Kidney capillary endothelial cell (primary cell): ENCODE measurements around the gene MYO16.

ENCODE experiments used
- DNase-seq: peaks from one replicate; pipeline ENCODE4 v3.0.0-alpha.2; 2018; ENCODE audit warnings: low spot score

MYO16 gene

DNA sequence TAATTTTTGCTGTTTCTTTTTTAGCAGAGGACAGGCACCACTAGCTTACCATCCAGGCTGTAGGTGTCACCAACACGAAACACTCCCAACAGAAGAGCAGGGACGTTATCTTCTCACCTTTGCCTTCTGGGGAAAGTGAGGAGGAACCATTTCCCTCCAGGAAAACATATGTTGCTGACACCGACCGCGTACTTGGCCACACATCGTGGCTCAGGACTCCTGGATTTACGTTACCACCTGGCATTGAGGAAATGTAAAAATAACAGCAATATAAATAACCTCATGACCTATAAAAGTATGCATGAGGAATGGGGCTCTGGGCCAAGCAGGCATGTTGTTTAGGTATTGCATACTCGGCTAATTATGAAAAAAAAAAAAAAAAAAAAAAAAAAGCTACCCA lies 525.1 kb downstream of the MYO16 start:
- DNase-seq = no peak

DNA sequence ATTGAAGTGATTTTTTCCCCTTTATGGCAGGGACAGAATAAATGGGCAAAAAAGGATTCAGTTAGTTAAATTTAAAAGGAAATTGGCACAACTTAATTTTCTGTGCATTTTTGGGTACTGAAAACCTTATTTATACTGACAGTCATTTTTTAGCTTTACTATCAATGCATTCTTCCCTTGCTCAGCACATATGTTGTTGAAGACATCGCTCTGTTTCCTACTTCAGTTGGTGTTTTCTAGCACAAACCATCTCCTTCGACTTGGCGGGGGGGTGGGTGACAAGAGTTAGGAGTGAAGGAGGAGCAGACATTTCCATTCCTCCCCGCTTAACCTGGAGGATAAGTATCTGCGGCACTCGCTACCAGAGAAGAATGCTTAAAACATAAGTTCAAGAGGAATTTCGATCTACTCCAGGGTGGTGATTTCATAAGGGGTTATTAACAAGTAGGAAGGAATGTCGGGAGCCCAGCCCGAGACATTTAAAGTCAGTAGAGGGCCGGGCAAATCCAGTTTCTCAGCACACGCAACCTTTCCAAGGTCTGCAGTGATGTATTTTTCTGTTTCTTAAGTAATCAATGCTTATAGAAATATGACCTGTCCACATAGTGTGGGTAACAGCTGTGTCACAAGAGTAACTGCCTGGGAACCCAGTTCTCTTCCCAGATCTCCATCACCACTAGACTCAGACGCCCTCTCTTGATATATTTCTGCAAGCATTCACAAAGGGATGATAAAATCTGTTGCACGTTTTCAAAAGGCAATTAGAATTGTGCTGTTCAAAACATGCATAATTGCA lies 525.8 kb downstream of the MYO16 start:
- DNase-seq = no peak

DNA sequence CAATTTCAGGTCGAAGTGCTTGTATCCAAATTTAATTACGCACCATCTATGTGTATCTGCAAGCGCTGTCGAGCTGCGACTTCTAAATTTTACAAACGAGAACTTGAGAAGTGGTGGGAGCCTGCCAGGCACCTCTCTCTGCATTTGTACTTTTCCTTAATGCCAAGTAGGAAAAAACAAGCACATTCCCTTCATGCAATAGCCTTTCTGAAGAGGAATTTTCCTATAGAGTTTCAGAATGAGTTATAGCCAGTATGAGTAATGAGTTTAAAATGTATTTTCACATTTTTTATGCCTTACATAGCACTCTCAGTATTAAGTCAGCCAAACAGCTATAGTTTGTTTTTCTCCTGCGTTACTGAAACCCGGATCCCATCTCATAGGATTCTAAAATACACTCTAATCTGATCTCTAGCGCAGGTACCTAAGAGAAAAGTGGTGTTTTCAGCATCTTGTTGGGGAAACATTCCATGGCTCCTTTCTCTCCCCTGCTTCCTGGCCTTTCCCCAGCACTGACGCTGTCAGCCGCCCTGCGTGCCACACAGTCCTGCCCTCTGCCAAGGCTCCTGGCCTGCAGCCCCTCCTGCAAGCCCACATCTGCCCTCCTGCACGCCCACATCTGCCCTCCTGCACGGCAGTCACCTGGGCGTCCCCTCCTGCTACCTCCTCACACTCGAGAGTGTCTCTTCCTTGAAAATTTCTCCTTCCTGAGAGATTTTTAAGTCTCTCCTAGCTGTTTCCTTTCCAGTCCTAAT lies 526.9 kb downstream of the MYO16 start:
- no peak for DNase-seq

DNA sequence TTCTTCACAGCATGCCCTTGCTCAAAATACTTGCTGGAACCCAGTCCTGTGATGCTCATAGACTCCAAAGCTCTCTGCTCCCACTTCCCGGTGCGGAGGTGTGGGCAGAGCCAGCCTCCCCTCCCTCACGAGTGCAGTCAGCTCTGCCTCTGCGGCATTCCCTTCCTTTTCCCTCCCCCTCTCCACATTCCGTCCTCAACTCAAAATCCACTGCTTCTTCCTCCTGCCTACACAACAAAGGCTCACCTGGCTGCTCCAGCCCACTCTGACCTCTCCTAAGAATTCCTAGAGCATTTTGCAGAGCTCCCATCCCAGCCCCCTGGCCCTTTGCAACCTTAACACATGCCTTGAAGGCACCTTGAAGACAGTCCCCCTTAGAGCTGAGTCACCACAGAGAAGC lies 527.9 kb downstream of the MYO16 start:
- no peak for DNase-seq

DNA sequence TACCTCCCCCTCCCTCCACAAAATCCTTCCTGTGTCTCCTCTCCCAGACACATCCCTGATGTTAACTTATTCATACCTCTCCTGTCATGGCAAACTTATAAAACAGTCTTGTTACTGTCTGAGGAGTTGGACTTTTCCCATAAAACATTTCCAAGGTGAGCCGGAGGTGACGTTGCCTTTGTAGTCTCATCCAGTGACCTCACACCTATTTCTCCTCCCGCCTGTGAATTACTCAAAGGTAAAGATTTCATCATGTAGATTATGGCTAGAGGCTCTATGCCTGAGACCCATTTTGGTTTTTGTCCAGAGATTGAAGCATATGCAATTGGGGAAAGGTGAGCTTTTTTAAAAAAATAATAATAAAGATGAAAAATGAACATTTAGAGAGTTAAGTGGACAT lies 529.0 kb downstream of the MYO16 start:
- DNase-seq = no peak

DNA sequence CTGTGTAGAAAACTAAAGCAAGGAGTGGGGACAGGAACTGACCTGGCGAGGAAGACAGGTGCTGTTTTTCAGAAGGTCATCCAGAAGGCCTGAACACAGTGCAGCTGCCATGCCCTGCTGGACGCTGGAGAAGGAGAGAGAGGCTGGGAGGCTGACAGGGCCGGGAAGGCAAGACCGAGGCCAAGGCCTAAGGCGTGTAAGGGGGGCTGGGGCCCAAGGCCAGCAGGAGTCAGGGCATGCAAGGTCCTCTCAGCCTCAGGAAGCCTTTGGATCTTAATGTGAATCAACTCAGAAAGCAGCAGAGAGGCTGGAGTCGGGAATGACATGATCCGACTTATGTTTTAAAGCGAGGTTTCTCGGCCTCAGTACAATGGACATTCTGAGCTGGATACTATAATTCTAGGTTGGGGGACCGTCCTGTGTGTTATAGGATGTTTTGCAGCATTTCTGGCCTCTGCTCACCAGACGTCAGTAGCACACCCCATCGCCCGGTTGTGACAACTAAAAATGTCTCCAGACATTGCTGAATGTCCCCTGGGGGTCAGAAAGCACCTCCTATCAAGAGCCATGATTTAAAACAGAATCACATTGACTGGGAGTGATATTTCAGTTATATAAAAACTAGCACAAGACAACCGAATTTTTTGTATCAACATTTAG lies 530.4 kb downstream of the MYO16 start:
- no peak for DNase-seq

DNA sequence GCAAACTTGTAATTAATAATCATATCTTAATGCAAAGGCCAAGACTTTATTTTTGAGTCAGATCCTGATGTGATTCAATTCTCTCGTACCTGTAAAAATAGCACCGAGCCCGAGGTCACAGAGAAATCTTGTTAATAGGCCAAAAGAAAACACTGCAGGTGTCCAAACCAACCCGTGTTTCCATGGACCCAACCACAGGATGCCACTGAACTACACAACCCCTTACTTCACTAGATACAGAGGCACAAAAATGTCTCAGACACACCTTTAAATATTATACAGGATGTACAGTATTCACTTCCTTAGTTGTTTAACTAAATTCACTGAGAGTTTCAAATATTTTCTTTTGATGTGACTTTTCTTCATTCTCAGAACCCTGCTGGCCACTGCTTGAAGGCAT lies 530.9 kb downstream of the MYO16 start:
- no peak for DNase-seq

DNA sequence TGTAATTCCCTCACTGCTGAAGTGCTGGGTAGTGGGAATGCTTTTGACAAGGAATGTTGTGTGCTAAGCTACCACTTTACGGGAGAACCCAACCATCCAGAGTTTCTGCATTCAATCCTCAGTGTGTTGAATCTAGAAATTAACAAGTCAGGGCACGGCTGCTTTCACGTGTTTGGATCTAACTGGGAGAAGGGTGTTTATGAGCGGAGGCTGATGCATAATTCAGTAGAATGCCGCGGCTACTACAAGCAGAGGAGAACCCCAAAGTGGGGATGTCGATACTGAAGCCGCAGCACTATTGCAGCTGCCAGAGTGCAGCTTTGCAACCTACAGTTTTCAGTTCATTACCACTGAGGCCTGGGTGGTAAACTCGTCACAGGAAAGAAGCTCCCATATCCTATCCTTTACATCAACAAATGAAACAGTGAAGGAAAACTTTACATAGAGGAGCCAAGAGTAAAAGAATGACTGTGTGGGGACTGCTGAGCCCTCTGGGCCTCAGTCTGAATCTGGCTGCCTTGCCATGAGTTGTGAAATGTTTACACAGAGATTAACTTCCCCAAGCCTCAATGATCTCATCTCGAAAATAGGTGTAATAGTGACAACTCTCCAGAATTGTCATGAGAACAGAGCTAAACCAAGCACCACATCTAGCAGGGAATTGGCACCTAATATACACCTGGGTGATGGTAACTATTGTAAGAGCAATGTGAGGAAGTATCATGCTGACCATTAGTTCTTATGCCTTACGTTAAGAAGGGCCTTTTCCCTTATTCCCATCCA lies 531.7 kb downstream of the MYO16 start:
- no peak for DNase-seq

DNA sequence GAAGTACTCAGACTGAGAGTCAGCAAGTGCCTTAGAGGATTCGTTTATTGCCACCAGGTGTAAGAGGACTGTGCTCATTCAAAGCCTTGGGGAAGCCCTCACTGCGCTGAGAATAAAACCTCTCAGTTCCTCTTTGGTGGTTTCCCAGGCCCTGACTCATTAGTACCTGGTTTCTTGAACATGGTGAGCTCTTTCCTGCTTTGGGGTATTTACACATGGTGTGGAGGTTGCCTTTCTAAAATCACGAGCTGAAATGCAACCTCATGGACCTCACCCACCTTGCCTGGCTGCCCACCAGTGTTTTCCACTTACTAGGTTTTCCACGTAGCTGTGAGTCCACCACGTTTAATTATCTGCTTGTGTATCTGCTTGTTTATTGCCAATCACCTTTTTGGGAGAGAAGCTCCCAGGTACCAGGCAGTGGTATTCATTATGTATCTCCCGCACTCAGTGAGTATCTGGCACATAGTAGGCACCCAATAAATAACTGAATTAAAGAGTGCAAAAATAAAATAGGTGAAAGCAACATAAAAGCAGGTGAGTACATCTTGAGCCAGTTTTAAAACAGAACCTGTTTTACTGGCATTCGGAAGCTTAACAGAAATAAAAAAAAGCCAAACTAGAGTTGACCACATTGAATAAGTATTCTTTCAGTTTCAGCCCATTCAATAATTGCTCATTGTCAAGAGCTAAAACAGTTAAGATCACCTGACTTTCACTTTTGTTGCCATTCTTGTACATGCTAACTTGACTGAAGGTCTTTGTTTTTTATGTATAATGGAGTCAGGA lies 533.0 kb downstream of the MYO16 start:
- DNase-seq = no peak

DNA sequence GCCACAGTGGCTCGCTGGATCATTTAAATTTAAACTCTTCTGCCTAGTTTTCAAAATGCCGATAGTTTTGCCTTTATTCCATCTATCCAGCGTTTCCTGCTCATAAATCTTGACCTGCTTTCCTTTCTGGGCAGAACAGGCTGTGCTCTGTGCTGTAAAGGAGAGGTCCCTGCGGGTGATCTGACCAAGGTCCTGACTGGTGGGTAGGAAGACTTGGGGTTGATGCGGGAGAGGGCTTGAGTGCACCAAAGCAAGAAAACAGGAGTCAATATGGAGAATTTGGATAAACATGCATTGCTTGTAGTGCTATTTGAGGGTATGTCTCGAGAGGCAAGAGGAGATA lies 533.6 kb downstream of the MYO16 start:
- no peak for DNase-seq

DNA sequence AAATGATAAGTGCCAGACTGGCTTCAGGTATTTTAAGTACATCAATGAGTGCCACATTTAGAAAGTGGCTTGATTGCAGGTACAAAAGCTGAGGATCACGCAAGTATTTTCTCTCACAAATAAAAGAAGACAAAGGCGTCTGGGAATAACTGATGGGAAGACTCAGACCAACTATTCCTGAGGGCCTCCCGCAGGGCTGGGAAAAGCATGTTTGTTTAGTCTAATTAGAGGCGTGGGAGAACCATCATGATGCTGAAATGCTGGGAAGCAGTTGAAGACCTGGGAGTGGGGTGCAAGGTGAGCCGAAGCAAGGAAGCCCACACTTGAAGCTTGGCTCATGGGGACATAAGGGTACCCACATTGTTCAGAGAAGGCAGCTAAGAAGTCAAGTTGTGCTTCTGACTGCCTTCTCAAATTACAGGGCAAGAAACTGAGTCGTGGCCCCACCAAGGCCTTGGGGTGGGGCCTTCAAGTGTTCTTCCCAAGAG lies 536.0 kb downstream of the MYO16 start:
- DNase-seq = no peak

DNA sequence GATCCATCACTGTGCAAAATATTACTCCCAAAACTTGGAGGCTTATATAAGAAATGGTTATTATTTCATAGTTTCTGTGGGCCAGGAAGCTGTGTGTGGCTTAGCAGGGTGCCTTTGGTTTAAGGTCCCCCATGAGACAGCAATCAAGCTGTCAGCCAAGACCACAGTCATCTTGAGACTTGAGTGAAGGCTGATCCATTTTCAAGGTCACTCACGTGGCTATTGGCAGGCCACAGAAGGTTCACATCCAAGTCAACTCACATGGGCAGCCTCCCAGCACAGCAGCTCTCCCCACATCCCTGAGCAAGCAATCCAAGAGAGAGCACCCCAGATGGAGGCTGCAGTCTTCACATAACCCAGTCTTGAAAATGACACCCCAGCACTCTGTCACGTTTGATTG lies 537.4 kb downstream of the MYO16 start:
- DNase-seq = no peak

DNA sequence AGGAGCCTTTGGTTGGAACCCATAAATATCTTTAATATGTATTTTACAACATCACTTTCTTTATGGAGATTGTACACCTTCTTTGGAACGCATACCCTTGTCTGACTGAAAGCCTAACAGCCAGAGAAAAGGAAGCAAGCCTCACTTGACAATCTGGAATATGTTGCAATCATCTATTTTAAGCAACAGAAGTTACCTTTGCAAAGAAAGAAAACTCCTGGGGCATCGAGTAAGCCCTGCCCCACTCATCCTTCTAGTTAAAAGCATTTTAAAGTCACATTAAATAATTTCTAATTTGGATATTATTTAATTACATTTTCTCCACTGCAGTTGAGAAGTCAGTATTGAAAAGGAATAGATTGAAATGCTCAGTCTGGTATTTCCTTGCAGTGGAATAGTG lies 542.7 kb downstream of the MYO16 start:
- no peak for DNase-seq

DNA sequence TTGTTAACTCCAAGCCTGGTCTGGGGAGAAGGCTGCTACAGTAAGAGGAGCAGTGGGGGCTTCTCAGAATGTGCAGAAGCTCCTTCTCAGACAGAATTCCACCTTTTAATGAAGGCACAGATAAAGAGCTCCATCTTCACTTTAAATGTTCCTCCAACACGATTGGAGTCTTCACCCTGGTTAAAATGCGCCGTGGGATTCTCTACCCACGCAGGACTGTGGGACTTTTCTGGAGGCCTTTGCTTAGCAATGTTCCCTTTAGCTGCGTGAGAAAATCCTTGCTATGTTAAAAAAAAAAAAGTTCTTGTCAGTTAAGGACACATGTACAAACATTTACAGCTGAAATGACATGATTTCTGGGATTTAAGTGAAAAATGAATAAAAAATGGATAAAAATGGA lies 546.3 kb downstream of the MYO16 start:
- no peak for DNase-seq

DNA sequence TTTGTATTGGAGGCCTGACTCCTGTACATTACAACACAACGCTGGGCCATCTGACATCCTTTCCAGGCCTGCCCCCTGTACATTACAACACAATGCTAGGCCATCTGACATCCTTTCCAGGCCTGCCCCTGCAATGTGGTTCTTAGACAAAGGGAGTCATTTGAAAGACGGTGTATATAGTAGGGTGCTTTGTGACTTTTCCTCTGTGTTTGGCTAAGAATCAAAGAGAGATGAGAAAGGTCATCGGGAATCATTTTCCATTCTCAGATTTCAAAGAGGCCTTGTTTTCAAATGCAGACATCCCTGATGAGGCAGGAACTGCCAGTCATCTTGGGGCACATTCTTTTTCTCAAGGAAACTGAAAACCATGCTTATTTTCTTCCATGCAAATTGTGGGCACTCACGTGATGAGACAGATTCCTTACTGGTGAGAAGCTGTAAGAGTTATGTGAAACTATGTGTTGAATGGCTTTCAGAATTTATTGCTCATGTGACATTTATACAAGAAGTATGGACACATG lies 551.6 kb downstream of the MYO16 start:
- no peak for DNase-seq

DNA sequence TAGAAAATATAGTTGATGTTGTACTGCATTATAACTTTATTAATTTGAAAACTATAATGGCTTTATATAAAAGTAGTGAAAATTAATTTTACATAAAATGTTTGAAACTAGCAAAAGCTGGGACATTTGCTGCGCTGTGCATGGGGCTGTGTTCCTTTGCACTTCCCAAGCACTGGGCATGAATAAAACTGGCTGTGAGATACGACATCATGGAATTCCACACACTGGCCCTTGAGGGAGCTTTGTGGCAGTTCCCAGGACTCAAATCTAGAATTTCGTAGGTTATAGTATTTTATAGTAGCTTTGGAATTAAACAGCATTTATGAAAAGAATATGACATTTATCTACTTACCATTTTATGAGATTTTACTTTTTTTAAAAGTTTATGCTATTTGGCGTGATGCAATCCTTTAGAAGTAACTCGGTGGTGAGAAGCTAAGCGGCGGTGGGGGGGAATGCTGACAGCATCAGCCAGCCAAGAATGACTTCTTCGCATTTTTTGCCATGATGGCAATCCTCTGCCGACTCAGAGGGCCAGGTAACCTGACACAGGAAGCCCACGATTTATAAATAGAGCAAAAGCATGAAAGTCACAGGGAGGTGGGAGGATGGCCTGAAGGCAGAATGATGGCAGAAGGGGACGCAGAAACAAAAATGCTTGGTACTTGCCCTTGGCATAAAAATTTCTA lies 553.5 kb downstream of the MYO16 start:
- DNase-seq = no peak

DNA sequence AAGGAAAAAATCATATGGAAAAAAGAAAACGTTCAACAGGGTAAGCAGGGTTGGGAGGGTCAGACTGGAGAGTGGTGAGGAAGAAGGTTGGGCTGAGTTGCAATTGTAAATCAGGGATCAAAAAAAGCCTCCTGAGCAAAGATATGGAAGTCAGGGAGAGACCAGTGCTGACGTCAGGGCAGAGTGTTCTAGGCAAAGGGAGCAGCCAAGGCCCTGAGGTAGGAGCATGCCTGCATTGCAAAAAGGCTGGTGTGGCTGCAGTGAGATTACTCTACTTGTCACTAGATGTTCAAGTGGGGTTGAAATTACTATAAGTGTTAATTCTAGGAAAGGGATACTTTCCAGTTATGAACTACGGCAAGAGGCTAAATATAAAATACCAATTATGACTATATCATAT lies 562.0 kb downstream of the MYO16 start:
- DNase-seq = no peak

DNA sequence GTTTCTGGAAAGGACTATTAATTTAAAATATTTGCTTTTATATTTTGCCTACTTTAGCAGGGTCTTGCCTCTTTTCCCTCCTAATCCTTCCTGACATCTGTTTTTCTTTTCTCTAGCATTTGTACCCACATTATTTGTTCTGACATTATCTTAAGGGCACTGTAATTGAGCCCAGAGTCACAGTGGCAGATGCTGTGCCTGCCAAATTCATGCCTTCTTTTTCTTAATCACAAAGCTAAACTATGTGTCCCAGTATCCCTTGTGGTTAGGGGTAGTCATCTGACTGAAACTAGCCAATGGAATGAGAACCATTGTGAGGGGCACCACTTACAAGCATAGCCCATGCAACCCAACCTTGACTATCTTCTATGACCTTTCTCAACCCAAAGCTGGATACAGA lies 562.9 kb downstream of the MYO16 start:
- DNase-seq = no peak

DNA sequence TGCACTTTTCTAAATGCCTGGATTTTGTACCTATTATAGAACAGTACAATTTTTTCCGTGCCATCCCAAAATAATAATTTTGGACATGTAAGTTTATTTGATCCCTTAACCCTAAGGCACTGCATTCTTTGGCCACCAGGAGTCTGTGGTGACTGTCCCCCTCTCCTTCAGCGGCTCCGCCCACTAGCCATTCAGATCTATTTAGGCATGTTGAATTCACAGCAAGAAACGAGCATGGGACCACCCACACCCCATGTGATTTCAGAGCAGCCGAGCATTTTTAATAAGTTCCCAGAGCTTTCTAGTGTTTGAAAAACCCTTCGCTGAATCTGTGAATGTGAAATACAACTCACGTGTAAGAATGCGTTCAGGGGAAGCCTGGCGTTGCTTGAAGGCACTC lies 567.5 kb downstream of the MYO16 start:
- no peak for DNase-seq

DNA sequence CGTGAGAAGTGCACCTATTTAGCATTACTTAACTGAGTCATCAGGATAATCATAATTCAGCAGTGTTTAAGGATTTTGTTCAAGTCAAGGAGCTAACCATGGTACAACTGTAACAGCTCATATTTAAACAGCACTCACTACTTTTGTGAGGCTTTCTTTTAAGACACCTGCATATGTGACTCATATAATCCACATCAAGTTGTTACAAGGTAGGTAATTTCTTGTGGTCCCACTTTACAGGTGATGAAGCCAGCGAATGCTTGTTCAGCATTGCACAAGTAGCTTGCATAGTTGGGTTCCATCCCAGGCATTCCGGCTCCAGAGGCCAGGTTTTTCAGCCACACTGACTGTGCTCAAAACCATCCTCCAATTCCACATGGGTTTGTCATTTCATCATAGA lies 569.2 kb downstream of the MYO16 start:
- no peak for DNase-seq

DNA sequence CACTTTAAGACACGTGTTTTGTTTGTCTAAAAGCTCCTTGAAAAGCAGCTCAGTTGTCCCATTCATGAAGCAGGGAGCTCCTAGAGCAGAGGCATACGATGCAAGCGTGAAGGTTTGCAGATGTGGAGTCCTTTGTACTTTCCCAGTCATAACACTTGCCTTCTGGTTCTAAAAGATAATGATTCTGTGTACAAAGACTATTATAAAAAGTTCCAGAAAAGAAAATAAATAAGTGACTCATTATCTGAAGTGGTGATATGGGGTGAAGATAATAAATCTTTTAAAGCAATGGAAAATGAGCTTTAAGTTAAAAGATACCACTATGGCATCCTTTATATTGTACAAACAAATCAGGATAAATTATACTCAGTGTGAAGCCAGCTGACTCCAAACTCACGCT lies 569.9 kb downstream of the MYO16 start:
- DNase-seq = no peak
